Activated CD8-positive, alpha-beta T cell treated with anti-CD3 and anti-CD28 coated beads for 36 hours (primary cell): ENCODE data around the gene SIGLEC9. TPM values are rescaled to one million over a fixed set of nuclear protein-coding genes. Genes with fewer than 3 reads are reported as not detected.

Experiments
- ATAC-seq: fragments of 200-7000 bp; cut with Tn5 transposase; one replicate; pipeline ENCODE4 v1.10.0; 2021; ENCODE audit warnings: mild to moderate bottlenecking, moderate library complexity
- CTCF ChIA-PET: fragments of 350-600 bp; sonication (Branson Sonifier 250); formaldehyde crosslinking; loops from one replicate; lab custom pipeline; 2021; ENCODE audit warnings: antibody characterized with exemption; lab: Charles Lee
- POLR2A ChIA-PET: fragments of 350-600 bp; sonication (Branson Sonifier 250); formaldehyde crosslinking; loops from one replicate; lab custom pipeline; 2021; ENCODE audit warnings: antibody characterized with exemption; lab: Charles Lee
- DNase-seq: peaks from one replicate; pipeline ENCODE4 v3.0.0-alpha.2; 2020
- H3K27ac Mint-ChIP-seq: one replicate; pipeline ENCODE4 v1.8.0; 2021; ENCODE audit warnings: mild to moderate bottlenecking, mixed read lengths
- H3K27me3 Mint-ChIP-seq: one replicate; pipeline ENCODE4 v1.8.0; 2021; ENCODE audit warnings: mixed read lengths
- H3K36me3 Mint-ChIP-seq: one replicate; pipeline ENCODE4 v1.8.0; 2021; ENCODE audit warnings: low read depth, mixed read lengths
- H3K4me1 Mint-ChIP-seq: one replicate; pipeline ENCODE4 v1.8.0; 2021; ENCODE audit warnings: low read depth, mixed read lengths
- H3K4me3 Mint-ChIP-seq: one replicate; pipeline ENCODE4 v1.8.0; 2021; ENCODE audit warnings: mild to moderate bottlenecking, moderate library complexity, mixed read lengths
- H3K9me3 Mint-ChIP-seq: one replicate; pipeline ENCODE4 v1.8.0; 2021; ENCODE audit warnings: mixed read lengths
- intact Hi-C: fragments of 100-400 bp; cut with micrococcal nuclease; formaldehyde crosslinking; loops from one replicate; pipeline ENCODE4 v1.10.0; 2022
- total RNA-seq, 2 experiments: library from RNA; stranded (reverse); gene quantifications; one replicate each; pipeline ENCODE4 v1.2.3, GENCODE V29; 2021
- TF ChIP-seq, protein P1 (sequence below): fragments of 200-600 bp; IDR thresholded peaks from one replicate; pipeline ENCODE4 v1.8.0; 2022; ENCODE audit warnings: antibody characterized with exemption, mild to moderate bottlenecking

Gene SIGLEC9
- total RNA-seq, 2 experiments from 2014 or later = 0.40 to 0.65 TPM

DNA sequence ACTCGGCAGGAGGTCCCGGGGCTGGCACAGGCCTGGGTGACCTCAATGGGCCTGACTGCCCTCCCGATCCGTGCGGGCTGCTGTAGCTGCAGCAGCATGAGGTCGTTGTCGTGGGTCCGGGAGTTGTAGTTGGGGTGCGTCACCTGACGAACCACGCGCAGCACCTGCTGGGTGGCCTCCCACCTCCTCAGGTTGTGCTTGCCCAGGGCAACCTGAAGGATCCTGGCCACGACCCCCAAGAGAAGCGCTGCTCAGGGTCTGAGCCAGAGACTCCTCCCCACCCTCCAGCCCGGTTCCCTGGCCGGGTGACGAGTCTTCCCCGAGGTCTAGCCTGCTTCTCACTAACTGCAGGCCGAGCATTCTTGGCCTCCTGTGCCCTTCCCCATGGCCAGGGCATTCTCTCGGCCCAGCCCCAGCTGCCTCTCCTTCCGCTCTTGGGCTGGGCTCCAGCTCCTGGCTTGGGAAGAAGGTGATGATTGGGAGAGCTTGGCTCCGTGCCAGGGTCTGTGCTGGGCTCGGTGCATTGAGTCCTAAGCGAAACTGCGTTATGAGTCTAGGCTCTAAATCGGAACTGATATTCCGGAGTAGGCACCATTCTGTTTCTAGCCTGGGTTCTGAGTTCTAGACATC, 45.1 kb upstream of the SIGLEC9 start:
- ATAC-seq = no peak
- H3K27me3 Mint-ChIP-seq = peaks cover 5% of the 10 kb centered on the region
- H3K27ac Mint-ChIP-seq = no peak overlapping the region
- no peak overlapping the region for H3K4me3 Mint-ChIP-seq
- intact Hi-C loops = no loop called here
- ChIA-PET POLR2A (no interaction called here), CTCF (interaction anchor here (1.4 kb wide), 1 partner anchor 17 kb away, joined by 5 read pairs; no protein-coding TSS in a partner anchor)
- H3K4me1 Mint-ChIP-seq = no peaks in the 10 kb centered on the region
- H3K36me3 Mint-ChIP-seq = no peaks in the 10 kb centered on the region
- no peak for DNase-seq
- no peaks in the 10 kb centered on the region for H3K9me3 Mint-ChIP-seq
- TF ChIP-seq, protein P1, sequence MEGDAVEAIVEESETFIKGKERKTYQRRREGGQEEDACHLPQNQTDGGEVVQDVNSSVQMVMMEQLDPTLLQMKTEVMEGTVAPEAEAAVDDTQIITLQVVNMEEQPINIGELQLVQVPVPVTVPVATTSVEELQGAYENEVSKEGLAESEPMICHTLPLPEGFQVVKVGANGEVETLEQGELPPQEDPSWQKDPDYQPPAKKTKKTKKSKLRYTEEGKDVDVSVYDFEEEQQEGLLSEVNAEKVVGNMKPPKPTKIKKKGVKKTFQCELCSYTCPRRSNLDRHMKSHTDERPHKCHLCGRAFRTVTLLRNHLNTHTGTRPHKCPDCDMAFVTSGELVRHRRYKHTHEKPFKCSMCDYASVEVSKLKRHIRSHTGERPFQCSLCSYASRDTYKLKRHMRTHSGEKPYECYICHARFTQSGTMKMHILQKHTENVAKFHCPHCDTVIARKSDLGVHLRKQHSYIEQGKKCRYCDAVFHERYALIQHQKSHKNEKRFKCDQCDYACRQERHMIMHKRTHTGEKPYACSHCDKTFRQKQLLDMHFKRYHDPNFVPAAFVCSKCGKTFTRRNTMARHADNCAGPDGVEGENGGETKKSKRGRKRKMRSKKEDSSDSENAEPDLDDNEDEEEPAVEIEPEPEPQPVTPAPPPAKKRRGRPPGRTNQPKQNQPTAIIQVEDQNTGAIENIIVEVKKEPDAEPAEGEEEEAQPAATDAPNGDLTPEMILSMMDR = no peak

- H3K4me3 Mint-ChIP-seq = no peak overlapping the region
- no peak overlapping the region for H3K27ac Mint-ChIP-seq
Observed at GRCh38 chr19:51081476-51081875, 43.2 kb upstream of the SIGLEC9 start.

DNA sequence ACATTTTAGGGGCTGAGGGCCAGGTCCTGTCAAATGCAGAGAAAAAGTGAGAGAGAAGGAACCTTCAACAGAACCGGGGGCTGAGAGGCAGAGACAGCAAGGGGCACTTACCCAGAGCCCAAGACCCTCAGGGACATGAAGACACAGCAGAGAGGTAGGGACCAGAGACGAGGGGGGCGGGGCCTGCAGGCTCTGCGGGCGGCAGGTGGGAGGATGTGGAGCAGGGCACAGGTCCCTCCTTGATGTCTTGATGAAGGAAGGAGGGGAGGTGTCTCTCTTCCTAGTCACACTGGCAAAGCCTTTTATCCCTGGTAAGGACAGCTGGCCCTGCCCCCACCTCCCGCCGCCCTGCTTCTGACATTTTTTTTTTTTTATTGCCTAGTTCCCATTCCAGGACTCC, 42.1 kb upstream of the SIGLEC9 start, which contains the start of gene KLK14:
Gene KLK14 (minus strand): TSS at position 277 of the 400 bp plus-strand sequence. CDS start 273 bp downstream, at position 4.
- Mint-ChIP-seq H3K36me3 (no peaks in the 10 kb centered on the region), H3K27ac (no peak within 1 kb of the TSS), H3K27me3 (peaks cover 5% of the 10 kb centered on the region), H3K4me3 (no peak within 1 kb of the TSS), H3K4me1 (no peaks in the 10 kb centered on the region), H3K9me3 (no peaks in the 10 kb centered on the region)
- ChIA-PET POLR2A (no interaction called here), CTCF (no interaction called here)
- ATAC-seq (no peak), DNase-seq (no peak)
- TF ChIP-seq, protein P1 = no peak
- intact Hi-C loops = no loop called here

More at GRCh38 chr19:51081476-51081875, 43.2 kb upstream of the SIGLEC9 start:
- no peaks in the 10 kb centered on the region for H3K4me1 Mint-ChIP-seq
- H3K36me3 Mint-ChIP-seq = no peaks in the 10 kb centered on the region
- ChIA-PET POLR2A (interaction anchor here (0.6 kb wide), 1 partner anchor 12 kb away, joined by 3 read pairs; no protein-coding TSS in a partner anchor), CTCF (interaction anchor here (1.3 to 1.4 kb wide), 2 partner anchors 13 to 77 kb away, joined by 3 to 4 read pairs; no protein-coding TSS in a partner anchor)
- H3K27me3 Mint-ChIP-seq = peaks cover 5% of the 10 kb centered on the region
- no peaks in the 10 kb centered on the region for H3K9me3 Mint-ChIP-seq
- intact Hi-C loops = no loop called here
- DNase-seq = no peak
- TF ChIP-seq, protein P1 = no peak
- ATAC-seq = no peak

DNA sequence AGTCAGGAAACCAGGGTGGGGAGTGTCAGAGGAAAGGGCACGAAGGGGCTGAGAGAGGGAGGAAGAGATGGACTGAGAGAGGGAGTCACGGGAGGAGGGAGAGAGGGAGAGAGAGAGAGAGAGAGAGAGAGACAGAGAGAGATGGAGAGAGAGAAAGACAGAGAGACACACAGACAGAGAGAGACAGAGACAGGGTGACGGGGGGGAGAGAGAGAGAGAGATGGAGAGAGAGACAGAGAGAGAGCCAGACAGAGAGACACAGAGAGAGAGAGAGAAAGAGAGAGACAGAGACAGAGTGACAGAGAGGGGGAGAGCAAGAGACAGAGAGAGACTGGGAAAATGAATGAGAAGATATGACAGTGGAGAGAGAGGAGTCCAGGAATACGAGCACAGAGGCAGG, 41.5 kb upstream of the SIGLEC9 start:
- TF ChIP-seq, protein P1 = no peak
- H3K4me1 Mint-ChIP-seq = no peaks in the 10 kb centered on the region
- POLR2A ChIA-PET = no interaction called here
- no peak for DNase-seq
- CTCF ChIA-PET = no interaction called here
- intact Hi-C loops = no loop called here
- no peak overlapping the region for H3K27ac Mint-ChIP-seq
- no peaks in the 10 kb centered on the region for H3K36me3 Mint-ChIP-seq
- no peak overlapping the region for H3K4me3 Mint-ChIP-seq
- no peak for ATAC-seq
- peaks cover 5% of the 10 kb centered on the region for H3K27me3 Mint-ChIP-seq
- H3K9me3 Mint-ChIP-seq = no peaks in the 10 kb centered on the region

DNA sequence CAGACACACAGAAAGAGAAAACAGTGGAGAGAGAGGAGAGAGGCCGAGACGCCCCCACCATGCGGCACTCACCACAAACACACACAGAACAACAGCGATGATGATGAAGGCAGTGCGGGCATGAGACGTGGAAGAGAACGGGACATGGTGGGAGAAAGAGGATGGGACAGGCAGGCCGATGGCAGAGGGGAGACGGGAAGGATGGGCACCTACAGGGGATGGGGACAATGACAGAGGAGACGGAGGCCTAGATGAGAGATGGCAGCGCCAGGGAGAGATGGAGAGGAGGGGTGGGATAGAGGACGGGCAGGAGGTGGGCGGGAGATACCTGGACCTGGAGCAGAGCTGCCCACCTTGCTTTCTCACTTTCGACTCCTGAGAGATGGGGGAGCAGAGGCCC, 40.9 kb upstream of the SIGLEC9 start:
- CTCF ChIA-PET = no interaction called here

More for the DNA sequence above, 40.9 kb upstream of the SIGLEC9 start:
- POLR2A ChIA-PET = no interaction called here
- ATAC-seq = no peak
- Mint-ChIP-seq H3K9me3 (no peaks in the 10 kb centered on the region), H3K27ac (no peak overlapping the region), H3K4me3 (no peak overlapping the region), H3K4me1 (no peaks in the 10 kb centered on the region), H3K27me3 (peaks cover 5% of the 10 kb centered on the region), H3K36me3 (no peaks in the 10 kb centered on the region)
- TF ChIP-seq, protein P1 = no peak
- intact Hi-C loops = no loop called here
- DNase-seq = no peak
